IMR-90 (cell line): ENCODE data around the gene CSGALNACT2. TPM values are rescaled to one million over a fixed set of nuclear protein-coding genes. Genes with fewer than 3 reads are reported as not detected.

Source experiments
- ATAC-seq: fragments of 200-7000 bp; cut with Tn5 transposase; 2 replicates; pipeline ENCODE4 v1.9.1; 2020; ENCODE audit warnings: low read depth, mild to moderate bottlenecking, moderate library complexity
- BruUV-seq: library from RNA; stranded (reverse); fragments of 400-500 nt; replicated peaks from 2 replicates; lab custom pipeline; 2021; lab: Mats Ljungman, UMichigan
- CTCF ChIA-PET: fragments of 300-600 bp; formaldehyde crosslinking; extraction: SDS; loops from one replicate; lab custom pipeline; 2021; ENCODE audit warnings: antibody characterized with exemption; lab: Yijun Ruan, JAX
- POLR2A ChIA-PET: fragments of 300-600 bp; sonication (Branson Sonifier 250); formaldehyde crosslinking; loops from one replicate; lab custom pipeline; 2022; ENCODE audit warnings: antibody characterized with exemption; ENCODE audit not compliant: unreplicated experiment; lab: Charles Lee
- DNase-seq: peaks from one replicate; pipeline ENCODE4 v3.0.0; 2013
- H2AFZ ChIP-seq: replicated peaks from 2 replicates; pipeline ENCODE3; 2013; ENCODE audit warnings: low read length, mild to moderate bottlenecking; ENCODE audit not compliant: poor library complexity
- H2AK5ac ChIP-seq: 2 replicates; pipeline ENCODE4 v1.6.1; 2013; ENCODE audit warnings: low read depth, low read length, inconsistent platforms
- H2AK9ac ChIP-seq: replicated peaks from 2 replicates; pipeline ENCODE3; 2013; ENCODE audit warnings: mild to moderate bottlenecking, low read depth, low read length, moderate library complexity; ENCODE audit not compliant: poor library complexity
- H2BK120ac ChIP-seq: 2 replicates; pipeline ENCODE4 v1.6.1; 2013; ENCODE audit warnings: low read depth, low read length, inconsistent platforms
- H2BK15ac ChIP-seq: 3 replicates; pipeline ENCODE4 v1.6.1; 2013; ENCODE audit warnings: low read depth, low read length, inconsistent platforms
- H2BK20ac ChIP-seq: 2 replicates; pipeline ENCODE4 v1.6.1; 2013; ENCODE audit warnings: low read depth, mild to moderate bottlenecking, inconsistent platforms, low read length, moderate library complexity
- H2BK5ac ChIP-seq: 2 replicates; pipeline ENCODE4 v1.6.1; 2013; ENCODE audit warnings: mild to moderate bottlenecking, low read depth, low read length, inconsistent platforms; ENCODE audit not compliant: poor library complexity, severe bottlenecking
- H3K14ac ChIP-seq: replicated peaks from 2 replicates; pipeline ENCODE4 v1.6.1; 2013; ENCODE audit warnings: low read depth, low read length, inconsistent platforms
- H3K18ac ChIP-seq: 2 replicates; pipeline ENCODE4 v1.6.1; 2013; ENCODE audit warnings: low read depth, low read length, control low read depth
- H3K23ac ChIP-seq: 2 replicates; pipeline ENCODE4 v1.6.1; 2013; ENCODE audit warnings: low read depth, low read length, inconsistent platforms
- H3K27ac ChIP-seq: 2 replicates; pipeline ENCODE4 v1.5.1; 2013; ENCODE audit warnings: mild to moderate bottlenecking, control low read depth, low read length; ENCODE audit not compliant: insufficient read depth
- H3K27me3 ChIP-seq: 2 replicates; pipeline ENCODE4 v1.6.1; 2013; ENCODE audit warnings: low read length; ENCODE audit not compliant: control insufficient read depth, insufficient read depth
- H3K36me3 ChIP-seq: 2 replicates; pipeline ENCODE4 v1.6.1; 2013; ENCODE audit warnings: low read length, mixed read lengths; ENCODE audit not compliant: control insufficient read depth, insufficient read depth
- H3K4ac ChIP-seq: 2 replicates; pipeline ENCODE4 v1.6.1; 2013; ENCODE audit warnings: low read depth, low read length, inconsistent platforms
- H3K4me1 ChIP-seq: 2 replicates; pipeline ENCODE4 v1.6.1; 2013; ENCODE audit warnings: low read length, mixed read lengths; ENCODE audit not compliant: control insufficient read depth, insufficient read depth
- H3K4me2 ChIP-seq: 2 replicates; pipeline ENCODE4 v1.6.1; 2013; ENCODE audit warnings: low read depth, mild to moderate bottlenecking, control low read depth, low read length, moderate library complexity
- H3K4me3 ChIP-seq: 2 replicates; pipeline ENCODE4 v1.5.1; 2013; ENCODE audit warnings: low read depth, mild to moderate bottlenecking, control low read depth, low read length, moderate library complexity; ENCODE audit not compliant: insufficient read depth
- H3K56ac ChIP-seq: 2 replicates; pipeline ENCODE4 v1.6.1; 2013; ENCODE audit warnings: low read length, inconsistent platforms; ENCODE audit not compliant: insufficient read depth; ENCODE audit errors: extremely low read depth
- H3K79me1 ChIP-seq, 2 experiments: 2 replicates each; pipeline ENCODE4 v1.6.1; 2013; ENCODE audit warnings: low read length in 2 of 2, inconsistent platforms in 1 of 2, low read depth in 1 of 2
- H3K9ac ChIP-seq: 2 replicates; pipeline ENCODE4 v1.6.1; 2013; ENCODE audit warnings: low read depth, low read length, control low read depth
- H3K9me1 ChIP-seq: 2 replicates; pipeline ENCODE4 v1.6.1; 2013; ENCODE audit warnings: low read length, inconsistent platforms; ENCODE audit not compliant: insufficient read depth
- H3K9me3 ChIP-seq: 2 replicates; pipeline ENCODE4 v1.6.1; 2013; ENCODE audit warnings: low read length; ENCODE audit not compliant: control insufficient read depth, insufficient read depth
- H4K20me1 ChIP-seq: 2 replicates; pipeline ENCODE4 v1.6.1; 2013; ENCODE audit warnings: low read length, inconsistent platforms; ENCODE audit not compliant: insufficient read depth
- H4K5ac ChIP-seq: 2 replicates; pipeline ENCODE4 v1.6.1; 2013; ENCODE audit warnings: mild to moderate bottlenecking, low read depth, low read length, control low read depth
- H4K8ac ChIP-seq, 2 experiments: 2 replicates each; pipeline ENCODE4 v1.6.1; 2013; ENCODE audit warnings: low read depth in 2 of 2, low read length in 2 of 2, control low read depth in 1 of 2, inconsistent platforms in 1 of 2
- H4K91ac ChIP-seq: 2 replicates; pipeline ENCODE4 v1.6.1; 2013; ENCODE audit warnings: low read depth, low read length, inconsistent platforms; ENCODE audit not compliant: insufficient read depth
- BHLHE40 ChIP-seq: fragments of 150-350 bp; IDR thresholded peaks from 2 replicates; pipeline ENCODE4 v1.6.1; 2016; ENCODE audit warnings: mild to moderate bottlenecking, low read depth, low read length
- CEBPB ChIP-seq: IDR thresholded peaks from 2 replicates; pipeline ENCODE4 v1.6.1; 2012; ENCODE audit warnings: low read depth, low read length, improper control_type of control experiment
- CHD1 ChIP-seq: IDR thresholded peaks from 2 replicates; pipeline ENCODE4 v1.6.1; 2012; ENCODE audit warnings: low read depth, low read length, improper control_type of control experiment
- ELK1 ChIP-seq: fragments of 150-350 bp; IDR thresholded peaks from 2 replicates; pipeline ENCODE4 v1.6.1; 2016; ENCODE audit warnings: low read depth, mild to moderate bottlenecking, low read length, moderate library complexity, borderline replicate concordance
- FOS ChIP-seq: fragments of 150-350 bp; IDR thresholded peaks from 2 replicates; pipeline ENCODE4 v1.6.1; 2016; ENCODE audit warnings: low read depth, low read length
- MAFK ChIP-seq: IDR thresholded peaks from 2 replicates; pipeline ENCODE4 v1.6.1; 2012; ENCODE audit warnings: low read depth, low read length, improper control_type of control experiment
- MAZ ChIP-seq: IDR thresholded peaks from 2 replicates; pipeline ENCODE4 v1.6.1; 2012; ENCODE audit warnings: low read depth, mild to moderate bottlenecking, low read length, improper control_type of control experiment, moderate library complexity, borderline replicate concordance
- MXI1 ChIP-seq: IDR thresholded peaks from 2 replicates; pipeline ENCODE4 v1.6.1; 2012; ENCODE audit warnings: low read depth, mild to moderate bottlenecking, low read length, moderate library complexity, borderline replicate concordance
- NFE2L2 ChIP-seq: fragments of 150-350 bp; IDR thresholded peaks from 2 replicates; pipeline ENCODE4 v1.6.1; 2016; ENCODE audit warnings: low read depth, mild to moderate bottlenecking, low read length
- POLR2A ChIP-seq: IDR thresholded peaks from 2 replicates; pipeline ENCODE4 v1.6.1; 2012; ENCODE audit warnings: mild to moderate bottlenecking, low read depth, low read length
- RAD21 ChIP-seq: IDR thresholded peaks from 2 replicates; pipeline ENCODE4 v1.6.1; 2012; ENCODE audit warnings: low read length, improper control_type of control experiment
- RCOR1 ChIP-seq: IDR thresholded peaks from 2 replicates; pipeline ENCODE4 v1.6.1; 2012; ENCODE audit warnings: mild to moderate bottlenecking, low read length, improper control_type of control experiment; ENCODE audit not compliant: insufficient replicate concordance
- RFX5 ChIP-seq: IDR thresholded peaks from 2 replicates; pipeline ENCODE4 v1.8.0; 2012; ENCODE audit warnings: low read depth, mild to moderate bottlenecking, low read length, moderate library complexity
- SMC3 ChIP-seq: fragments of 150-350 bp; IDR thresholded peaks from 2 replicates; pipeline ENCODE4 v1.6.1; 2016; ENCODE audit warnings: low read depth, mild to moderate bottlenecking, antibody characterized with exemption, low read length, moderate library complexity
- USF2 ChIP-seq: fragments of 150-350 bp; IDR thresholded peaks from 2 replicates; pipeline ENCODE4 v1.6.1; 2017; ENCODE audit warnings: mild to moderate bottlenecking, antibody characterized with exemption, low read length, low read depth
- WGBS, 2 experiments: methylation state at CpG; one replicate each; pipeline versions ENCODE4 v1.1.5 to v1.1.7; 2013; ENCODE audit warnings: missing lambda C conversion rate in 2 of 2; ENCODE audit not compliant: insufficient read length in 1 of 2; ENCODE audit errors: extremely low coverage in 2 of 2; 5-methylcytosine and 5-hydroxymethylcytosine counted together
- dilution Hi-C: fragments of 300-500 bp; cut with HindIII; formaldehyde crosslinking; loops from one replicate; pipeline ENCODE4 v1.14.3; 2018; ENCODE audit warnings: low sequenced_read_pairs; ENCODE audit not compliant: unreplicated experiment
- in situ Hi-C: fragments of 300-500 bp; cut with MboI; formaldehyde crosslinking; loops from 3 replicates; pipeline ENCODE4 v1.14.3; 2019; ENCODE audit warnings: low sequenced_read_pairs, inconsistent platforms, mixed read lengths
- intact Hi-C: fragments of 100-400 bp; cut with micrococcal nuclease; formaldehyde crosslinking; loops from 2 replicates; pipeline ENCODE4 v1.10.0; 2022
- polyA plus RNA-seq, 3 experiments: library from polyadenylated mRNA; depleted of rRNA; stranded (reverse); fragments of >200 nt; gene quantifications; 2 replicates each; pipeline ENCODE4 v1.2.3, GENCODE V29; 2012; ENCODE audit warnings: low replicate concordance in 1 of 3
- total RNA-seq: library from RNA; depleted of rRNA; stranded (reverse); fragments of >200 nt; gene quantifications from 2 replicates; pipeline ENCODE4 v1.2.3, GENCODE V29; 2012

CSGALNACT2 gene
- total and polyA plus RNA-seq, 2 of the 4 experiments (the other 2 are of a cell fraction), result 6.5 to 13.1 TPM

GRCh38 chr10:43225004-43225786 is 87.0 kb downstream of the CSGALNACT2 start:
- no peak overlapping the region for H3K14ac ChIP-seq
- no peak overlapping the region for H3K23ac ChIP-seq
- in situ Hi-C loops, result no loop called here
- intact Hi-C loops, result no loop called here
- H3K36me3 ChIP-seq, result no peaks in the 10 kb centered on the region
- no peaks in the 10 kb centered on the region for H4K20me1 ChIP-seq
- H3K9ac ChIP-seq, result no peak overlapping the region
- no peak overlapping the region for H2BK20ac ChIP-seq
- dilution Hi-C loops, result no loop called here
- peaks cover 57% of the 10 kb centered on the region for H3K27me3 ChIP-seq
- H3K9me1 ChIP-seq, result no peaks in the 10 kb centered on the region
- no peak overlapping the region for H3K4me3 ChIP-seq
- H3K79me1 ChIP-seq, result no peaks in the 10 kb centered on the region
- no peak overlapping the region for H3K4ac ChIP-seq
- H2AK9ac ChIP-seq, result no peak overlapping the region
- no peak overlapping the region for H2AFZ ChIP-seq
- no peak overlapping the region for H4K91ac ChIP-seq
- no peak overlapping the region for H3K4me2 ChIP-seq
- no peak overlapping the region for H4K8ac ChIP-seq
- no peak overlapping the region for H3K56ac ChIP-seq
- H3K9me3 ChIP-seq, result no peaks in the 10 kb centered on the region
- POLR2A ChIA-PET, result no interaction called here
- DNase-seq (no peak), ATAC-seq (no peak)
- H2AK5ac ChIP-seq, result no peak overlapping the region
- CTCF ChIA-PET, result interaction anchor here (1.5 kb wide), 1 partner anchor 20 kb away, joined by 5 read pairs; no protein-coding TSS in a partner anchor
- no peaks in the 10 kb centered on the region for H3K4me1 ChIP-seq
- no peak overlapping the region for H3K27ac ChIP-seq
- H2BK5ac ChIP-seq, result no peak overlapping the region
- H3K18ac ChIP-seq, result no peak overlapping the region
- 83% methylated on average over 1 of the region's 5 CpGs; no CpG with 5 or more reads in 1 of the 2 experiments for WGBS, 2 experiments
- H2BK15ac ChIP-seq, result no peak overlapping the region
- no TSS peak for BruUV-seq
- no peak overlapping the region for H4K5ac ChIP-seq
- H2BK120ac ChIP-seq, result no peak overlapping the region
- TF ChIP-seq POLR2A, result no peak
- TF ChIP-seq MAFK, result no peak
- no peak for TF ChIP-seq USF2
- no peak for TF ChIP-seq CEBPB
- TF ChIP-seq NFE2L2, result no peak
- TF ChIP-seq ELK1, result no peak
- no peak for TF ChIP-seq BHLHE40
- no peak for TF ChIP-seq FOS
- no peak for TF ChIP-seq MAZ
- TF ChIP-seq RAD21, result no peak
- no peak for TF ChIP-seq CHD1
- no peak for TF ChIP-seq RFX5
- TF ChIP-seq SMC3, result no peak
- TF ChIP-seq RCOR1, result no peak
- TF ChIP-seq MXI1, result no peak
